Measurements from ENCODE around the gene LRBA.

- TF ChIP-seq CTCF (conservative IDR thresholded peaks at IDR 0.05), result no peak
- no peak for TF ChIP-seq EZH2 (IDR thresholded peaks at IDR 0.05; ENCODE audit: low read depth)
Measured at GRCh38 chr4:150769248-150769647, 245.8 kb downstream of the LRBA start.

Data from PC-9 (cell line).